OCI-LY3 (cell line): ENCODE measurements around the gene QRICH1.

Source experiments
- EZH2phosphoT487 ChIP-seq: fragments of 200-600 bp; shearing (Covaris generic); IDR thresholded peaks from 2 replicates; pipeline ENCODE4 v1.6.1; 2018; ENCODE audit warnings: antibody characterized with exemption, mixed run types, low read depth
- TF ChIP-seq, protein P1 (sequence below): fragments of 200-600, 300-600 bp; sonication (generic); IDR thresholded peaks from 2 replicates; pipeline ENCODE4 v1.5.1; 2014; ENCODE audit warnings: antibody characterized with exemption, low read length, low read depth

DNA sequence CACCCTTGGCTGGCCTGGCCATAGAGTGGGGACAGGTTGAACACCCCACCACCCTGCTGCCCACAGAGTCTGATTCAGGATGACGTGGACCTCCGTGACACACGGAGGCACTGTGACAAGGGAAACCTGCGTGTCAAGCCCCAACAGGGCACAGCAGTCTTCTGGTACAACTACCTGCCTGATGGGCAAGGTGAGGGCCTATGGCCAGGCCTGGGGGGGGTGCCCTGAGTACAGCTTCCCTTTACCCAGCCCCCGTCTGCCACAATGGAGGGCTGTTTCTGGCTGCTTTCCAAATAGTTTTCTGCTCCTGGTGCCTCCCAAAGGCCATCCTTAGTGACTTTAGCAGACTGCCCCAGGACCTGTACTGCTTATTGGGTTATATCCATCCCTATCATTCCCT is 87.9 kb downstream of the QRICH1 start:
- TF ChIP-seq, protein P1, sequence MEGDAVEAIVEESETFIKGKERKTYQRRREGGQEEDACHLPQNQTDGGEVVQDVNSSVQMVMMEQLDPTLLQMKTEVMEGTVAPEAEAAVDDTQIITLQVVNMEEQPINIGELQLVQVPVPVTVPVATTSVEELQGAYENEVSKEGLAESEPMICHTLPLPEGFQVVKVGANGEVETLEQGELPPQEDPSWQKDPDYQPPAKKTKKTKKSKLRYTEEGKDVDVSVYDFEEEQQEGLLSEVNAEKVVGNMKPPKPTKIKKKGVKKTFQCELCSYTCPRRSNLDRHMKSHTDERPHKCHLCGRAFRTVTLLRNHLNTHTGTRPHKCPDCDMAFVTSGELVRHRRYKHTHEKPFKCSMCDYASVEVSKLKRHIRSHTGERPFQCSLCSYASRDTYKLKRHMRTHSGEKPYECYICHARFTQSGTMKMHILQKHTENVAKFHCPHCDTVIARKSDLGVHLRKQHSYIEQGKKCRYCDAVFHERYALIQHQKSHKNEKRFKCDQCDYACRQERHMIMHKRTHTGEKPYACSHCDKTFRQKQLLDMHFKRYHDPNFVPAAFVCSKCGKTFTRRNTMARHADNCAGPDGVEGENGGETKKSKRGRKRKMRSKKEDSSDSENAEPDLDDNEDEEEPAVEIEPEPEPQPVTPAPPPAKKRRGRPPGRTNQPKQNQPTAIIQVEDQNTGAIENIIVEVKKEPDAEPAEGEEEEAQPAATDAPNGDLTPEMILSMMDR, result no peak
- no peak for TF ChIP-seq EZH2phosphoT487
